ENCODE results near the gene ANKH.

The ANKH gene

GRCh38 chr5:14854799-14855198, 16.8 kb downstream of the ANKH start:
- no peak overlapping the region for H3K4me2 ChIP-seq (ENCODE audit: low read depth, low read length, poor library complexity, severe bottlenecking)
- H3K9ac ChIP-seq (ENCODE audit: low read depth, low read length, poor library complexity, severe bottlenecking) = no peak overlapping the region
- peaks cover 86% of the 10 kb centered on the region for H3K79me2 ChIP-seq (ENCODE audit: insufficient read depth, low read length)
- no peak for TF ChIP-seq EZH2phosphoT487 (IDR thresholded peaks at IDR 0.05; ENCODE audit: borderline replicate concordance)
- TF ChIP-seq CTCF (conservative IDR thresholded peaks at IDR 0.05; ENCODE audit: low read length) = no peak
- no peaks in the 10 kb centered on the region for H3K4me1 ChIP-seq (ENCODE audit: insufficient read depth, low read length, poor library complexity, severe bottlenecking)
- H3K9me3 ChIP-seq (ENCODE audit: insufficient read depth, low read depth, low read length) = no peaks in the 10 kb centered on the region
- peaks cover 6% of the 10 kb centered on the region; the same call in 1 of the 2 replicates for H3K36me3 ChIP-seq (ENCODE audit: insufficient read depth, low read length)
- H3K4me3 ChIP-seq (ENCODE audit: low read length, poor library complexity, severe bottlenecking) = no peak overlapping the region
- peaks cover 14% of the 10 kb centered on the region for H4K20me1 ChIP-seq (ENCODE audit: insufficient read depth, low read length, poor library complexity, severe bottlenecking)
- H3F3A ChIP-seq (ENCODE audit: low read depth) = no peaks in the 10 kb centered on the region
- no peaks in the 10 kb centered on the region for H3K27me3 ChIP-seq (ENCODE audit: insufficient read depth, low read length, poor library complexity, severe bottlenecking)
- no peaks in the 10 kb centered on the region for H3K9me2 ChIP-seq (replicated peaks; ENCODE audit: low read depth, low read length)
- no peak overlapping the region for H2AFZ ChIP-seq (ENCODE audit: low read length)

GRCh38 chr5:14853685-14854084, 17.9 kb downstream of the ANKH start:
- no peaks in the 10 kb centered on the region for H3K27me3 ChIP-seq (ENCODE audit: insufficient read depth, low read length, poor library complexity, severe bottlenecking)
- H3K4me3 ChIP-seq (ENCODE audit: low read length, poor library complexity, severe bottlenecking) = no peak overlapping the region
- H3F3A ChIP-seq (ENCODE audit: low read depth) = no peaks in the 10 kb centered on the region
- no peak for TF ChIP-seq EZH2phosphoT487 (IDR thresholded peaks at IDR 0.05; ENCODE audit: borderline replicate concordance)
- H3K79me2 ChIP-seq (ENCODE audit: insufficient read depth, low read length) = peaks cover 76% of the 10 kb centered on the region
- H3K9ac ChIP-seq (ENCODE audit: low read depth, low read length, poor library complexity, severe bottlenecking) = no peak overlapping the region
- H3K36me3 ChIP-seq (ENCODE audit: insufficient read depth, low read length) = peaks cover 8% of the 10 kb centered on the region; the same call in 1 of the 2 replicates
- no peaks in the 10 kb centered on the region for H3K4me1 ChIP-seq (ENCODE audit: insufficient read depth, low read length, poor library complexity, severe bottlenecking)
- no peaks in the 10 kb centered on the region for H3K9me3 ChIP-seq (ENCODE audit: insufficient read depth, low read depth, low read length)
- peaks cover 4% of the 10 kb centered on the region for H4K20me1 ChIP-seq (ENCODE audit: insufficient read depth, low read length, poor library complexity, severe bottlenecking)
- H3K9me2 ChIP-seq (replicated peaks; ENCODE audit: low read depth, low read length) = no peaks in the 10 kb centered on the region
- no peak overlapping the region for H2AFZ ChIP-seq (ENCODE audit: low read length)
- no peak overlapping the region for H3K4me2 ChIP-seq (ENCODE audit: low read depth, low read length, poor library complexity, severe bottlenecking)

- no peak overlapping the region for H3K9ac ChIP-seq (ENCODE audit: low read depth, low read length, poor library complexity, severe bottlenecking)
- no peaks in the 10 kb centered on the region for H3K9me2 ChIP-seq (replicated peaks; ENCODE audit: low read depth, low read length)
- H3F3A ChIP-seq (ENCODE audit: low read depth) = no peaks in the 10 kb centered on the region
- no peak overlapping the region for H2AFZ ChIP-seq (ENCODE audit: low read length)
- TF ChIP-seq CTCF (conservative IDR thresholded peaks at IDR 0.05; ENCODE audit: low read length) = no peak
- no peak for TF ChIP-seq EZH2phosphoT487 (IDR thresholded peaks at IDR 0.05; ENCODE audit: borderline replicate concordance)
- no peaks in the 10 kb centered on the region for H3K9me3 ChIP-seq (ENCODE audit: insufficient read depth, low read depth, low read length)
- no peaks in the 10 kb centered on the region for H3K4me1 ChIP-seq (ENCODE audit: insufficient read depth, low read length, poor library complexity, severe bottlenecking)
- H3K4me2 ChIP-seq (ENCODE audit: low read depth, low read length, poor library complexity, severe bottlenecking) = no peak overlapping the region
- no peak overlapping the region for H3K4me3 ChIP-seq (ENCODE audit: low read length, poor library complexity, severe bottlenecking)
- peaks cover 4% of the 10 kb centered on the region for H4K20me1 ChIP-seq (ENCODE audit: insufficient read depth, low read length, poor library complexity, severe bottlenecking)
- H3K36me3 ChIP-seq (ENCODE audit: insufficient read depth, low read length) = peaks cover 11% of the 10 kb centered on the region; the same call in 1 of the 2 replicates
- H3K79me2 ChIP-seq (ENCODE audit: insufficient read depth, low read length) = peaks cover 72% of the 10 kb centered on the region
- H3K27me3 ChIP-seq (ENCODE audit: insufficient read depth, low read length, poor library complexity, severe bottlenecking) = no peaks in the 10 kb centered on the region
Measured at GRCh38 chr5:14852779-14853178, 18.8 kb downstream of the ANKH start.

- H2AFZ ChIP-seq (ENCODE audit: low read length) = no peak overlapping the region
- TF ChIP-seq EZH2phosphoT487 (IDR thresholded peaks at IDR 0.05; ENCODE audit: borderline replicate concordance) = no peak
- TF ChIP-seq CTCF (conservative IDR thresholded peaks at IDR 0.05; ENCODE audit: low read length) = no peak
- no peaks in the 10 kb centered on the region for H3F3A ChIP-seq (ENCODE audit: low read depth)
- peaks cover 15% of the 10 kb centered on the region; the same call in 1 of the 2 replicates for H3K36me3 ChIP-seq (ENCODE audit: insufficient read depth, low read length)
- H3K9me2 ChIP-seq (replicated peaks; ENCODE audit: low read depth, low read length) = no peaks in the 10 kb centered on the region
- H3K9ac ChIP-seq (ENCODE audit: low read depth, low read length, poor library complexity, severe bottlenecking) = no peak overlapping the region
- no peaks in the 10 kb centered on the region for H3K4me1 ChIP-seq (ENCODE audit: insufficient read depth, low read length, poor library complexity, severe bottlenecking)
- peaks cover 4% of the 10 kb centered on the region for H4K20me1 ChIP-seq (ENCODE audit: insufficient read depth, low read length, poor library complexity, severe bottlenecking)
- H3K4me3 ChIP-seq (ENCODE audit: low read length, poor library complexity, severe bottlenecking) = no peak overlapping the region
- peaks cover 66% of the 10 kb centered on the region for H3K79me2 ChIP-seq (ENCODE audit: insufficient read depth, low read length)
- H3K27me3 ChIP-seq (ENCODE audit: insufficient read depth, low read length, poor library complexity, severe bottlenecking) = no peaks in the 10 kb centered on the region
- H3K9me3 ChIP-seq (ENCODE audit: insufficient read depth, low read depth, low read length) = no peaks in the 10 kb centered on the region
- no peak overlapping the region for H3K4me2 ChIP-seq (ENCODE audit: low read depth, low read length, poor library complexity, severe bottlenecking)
Measured at GRCh38 chr5:14851999-14852526, 19.5 kb downstream of the ANKH start.
